IMR-90 (cell line): ENCODE measurements around the gene AMZ1.

ENCODE experiments used
- BHLHE40 ChIP-seq: fragments of 150-350 bp; IDR thresholded peaks from 2 replicates; pipeline ENCODE4 v1.6.1; 2016; ENCODE audit warnings: mild to moderate bottlenecking, low read depth, low read length
- CEBPB ChIP-seq: IDR thresholded peaks from 2 replicates; pipeline ENCODE4 v1.6.1; 2012; ENCODE audit warnings: low read depth, low read length, improper control_type of control experiment
- CTCF ChIP-seq: conservative IDR thresholded peaks from 2 replicates; pipeline ENCODE4 v1.5.1; 2012; ENCODE audit warnings: mild to moderate bottlenecking, low read depth, low read length, improper control_type of control experiment
- FOS ChIP-seq: fragments of 150-350 bp; IDR thresholded peaks from 2 replicates; pipeline ENCODE4 v1.6.1; 2016; ENCODE audit warnings: low read depth, low read length
- MAZ ChIP-seq: IDR thresholded peaks from 2 replicates; pipeline ENCODE4 v1.6.1; 2012; ENCODE audit warnings: low read depth, mild to moderate bottlenecking, low read length, improper control_type of control experiment, moderate library complexity, borderline replicate concordance
- MXI1 ChIP-seq: IDR thresholded peaks from 2 replicates; pipeline ENCODE4 v1.6.1; 2012; ENCODE audit warnings: low read depth, mild to moderate bottlenecking, low read length, moderate library complexity, borderline replicate concordance
- NFE2L2 ChIP-seq: fragments of 150-350 bp; IDR thresholded peaks from 2 replicates; pipeline ENCODE4 v1.6.1; 2016; ENCODE audit warnings: low read depth, mild to moderate bottlenecking, low read length
- POLR2A ChIP-seq: IDR thresholded peaks from 2 replicates; pipeline ENCODE4 v1.6.1; 2012; ENCODE audit warnings: mild to moderate bottlenecking, low read depth, low read length
- RAD21 ChIP-seq: IDR thresholded peaks from 2 replicates; pipeline ENCODE4 v1.6.1; 2012; ENCODE audit warnings: low read length, improper control_type of control experiment
- RFX5 ChIP-seq: IDR thresholded peaks from 2 replicates; pipeline ENCODE4 v1.8.0; 2012; ENCODE audit warnings: low read depth, mild to moderate bottlenecking, low read length, moderate library complexity
- SMC3 ChIP-seq: fragments of 150-350 bp; IDR thresholded peaks from 2 replicates; pipeline ENCODE4 v1.6.1; 2016; ENCODE audit warnings: low read depth, mild to moderate bottlenecking, antibody characterized with exemption, low read length, moderate library complexity

- no peak for TF ChIP-seq CTCF
- no peak for TF ChIP-seq NFE2L2
- TF ChIP-seq RFX5: no peak
- TF ChIP-seq CEBPB: no peak
- TF ChIP-seq BHLHE40: no peak
- TF ChIP-seq MXI1: no peak
- no peak for TF ChIP-seq POLR2A
- no peak for TF ChIP-seq SMC3
- TF ChIP-seq FOS: no peak
- no peak for TF ChIP-seq RAD21
- TF ChIP-seq MAZ: no peak
Measured at GRCh38 chr7:2711895-2712675, 24.1 kb downstream of the AMZ1 start.
